A549 (cell line): ENCODE data around the gene TTC33. TPM values are rescaled to one million over a fixed set of nuclear protein-coding genes. Genes with fewer than 3 reads are reported as not detected.

Experiments
- ATAC-seq, 2 experiments: fragments of 200-7000 bp in 1 of 2; fragments of >200 bp in 1 of 2; cut with Nextera tagmentation in 1 of 2; cut with Tn5 transposase in 1 of 2; 3 replicates each; pipeline versions ENCODE4 v1.8.0 to v1.9.1; 2018 to 2020; ENCODE audit warnings: mild to moderate bottlenecking in 1 of 2, moderate library complexity in 1 of 2
- CTCF ChIA-PET: fragments of 300-600 bp; sonication (Branson Sonifier 250); formaldehyde crosslinking; extraction: SDS; loops from one replicate; lab custom pipeline; 2021; ENCODE audit warnings: antibody characterized with exemption, inconsistent platforms; lab: Yijun Ruan, JAX
- POLR2A ChIA-PET: fragments of 350-600 bp; formaldehyde crosslinking; extraction: SDS; loops from one replicate; lab custom pipeline; 2021; ENCODE audit warnings: antibody characterized with exemption, inconsistent platforms; lab: Yijun Ruan, JAX
- DNase-seq, 2 experiments: peaks; one replicate each; pipeline versions ENCODE4 v3.0.0 to v3.0.0-alpha.2; 2011 to 2016; ENCODE audit warnings: low read depth in 1 of 2, low spot score in 1 of 2
- FAIRE-seq: peaks from 2 replicates; lab custom pipeline; 2011; peaks lifted over from hg19 to GRCh38; lab: Jason Lieb, UNC
- H3K27ac ChIP-seq, 2 experiments: fragments of >200 bp; sonication (Bioruptor Twin); formaldehyde crosslinking; 3 replicates each; pipeline ENCODE4 v1.5.1; 2016 to 2017
- H3K4me1 ChIP-seq: fragments of >200 bp; sonication (Bioruptor Twin); formaldehyde crosslinking; 3 replicates; pipeline ENCODE4 v1.6.1; 2016
- H3K4me2 ChIP-seq: fragments of >200 bp; sonication (Bioruptor Twin); formaldehyde crosslinking; 3 replicates; pipeline ENCODE4 v1.6.1; 2016
- H3K4me3 ChIP-seq: fragments of >200 bp; sonication (Bioruptor Twin); formaldehyde crosslinking; 3 replicates; pipeline ENCODE4 v1.5.1; 2016
- H3K9me3 ChIP-seq: fragments of >200 bp; sonication (Bioruptor Twin); formaldehyde crosslinking; 3 replicates; pipeline ENCODE4 v1.6.1; 2016
- CBX2 ChIP-seq: fragments of 200-600 bp; sonication (generic); IDR thresholded peaks from 2 replicates; pipeline ENCODE4 v1.6.1; 2016; ENCODE audit warnings: low read depth, mild to moderate bottlenecking, borderline replicate concordance
- CBX8 ChIP-seq: fragments of 200-600 bp; sonication (generic); IDR thresholded peaks from 2 replicates; pipeline ENCODE4 v1.6.1; 2016
- CHD2 ChIP-seq: fragments of 150-350 bp; IDR thresholded peaks from 2 replicates; pipeline ENCODE4 v1.6.1; 2014; ENCODE audit warnings: low read length; ENCODE audit not compliant: partially characterized antibody
- E2F6 ChIP-seq: IDR thresholded peaks from 2 replicates; pipeline ENCODE4 v1.6.1; 2012; ENCODE audit warnings: low read depth, borderline replicate concordance
- ESRRA ChIP-seq: fragments of 150-350 bp; IDR thresholded peaks from 2 replicates; pipeline ENCODE4 v1.6.1; 2014; ENCODE audit warnings: mild to moderate bottlenecking, low read length, borderline replicate concordance
- FOXS1 ChIP-seq: fragments of 250-450 bp; sonication (Bioruptor Pico); IDR thresholded peaks from 2 replicates; pipeline ENCODE4 v1.5.0; 2020; ENCODE audit warnings: mild to moderate bottlenecking, moderate library complexity
- GATA3 ChIP-seq: IDR thresholded peaks from 2 replicates; pipeline ENCODE4 v1.6.1; 2012; ENCODE audit warnings: borderline replicate concordance
- HOXA7 ChIP-seq: fragments of 250-450 bp; sonication (Bioruptor Pico); IDR thresholded peaks from 2 replicates; pipeline ENCODE4 v1.5.0; 2020; ENCODE audit warnings: mild to moderate bottlenecking, moderate library complexity
- JUN ChIP-seq, 2 experiments: fragments of >200 bp; sonication (Bioruptor Twin); formaldehyde crosslinking; IDR thresholded peaks; 2 replicates in 1 of 2; 3 replicates in 1 of 2; pipeline ENCODE4 v1.6.1; 2016 to 2017
- JUNB ChIP-seq: fragments of >200 bp; sonication (Bioruptor Twin); formaldehyde crosslinking; IDR thresholded peaks from 2 replicates; pipeline ENCODE4 v1.6.1; 2016
- KDM1A ChIP-seq: fragments of 200-600 bp; sonication (generic); IDR thresholded peaks from 2 replicates; pipeline ENCODE4 v1.6.1; 2016; ENCODE audit warnings: low read depth, mild to moderate bottlenecking
- MAX ChIP-seq: IDR thresholded peaks from 2 replicates; pipeline ENCODE4 v1.6.1; 2012
- MYC ChIP-seq: IDR thresholded peaks from 2 replicates; pipeline ENCODE4 v1.6.1; 2012; ENCODE audit warnings: mild to moderate bottlenecking, inconsistent platforms, low read length, improper control_type of control experiment, borderline replicate concordance
- NPAS2 ChIP-seq: fragments of 250-450 bp; sonication (Bioruptor Pico); IDR thresholded peaks from 2 replicates; pipeline ENCODE4 v1.8.0; 2022; ENCODE audit warnings: mild to moderate bottlenecking, moderate library complexity, borderline replicate concordance
- PHF8 ChIP-seq: fragments of 200-600 bp; sonication (generic); IDR thresholded peaks from 2 replicates; pipeline ENCODE4 v1.6.1; 2016; ENCODE audit warnings: low read depth, mild to moderate bottlenecking, antibody characterized with exemption, moderate library complexity, borderline replicate concordance
- POLR2A ChIP-seq: IDR thresholded peaks from 2 replicates; pipeline ENCODE4 v1.6.1; 2012; ENCODE audit warnings: mild to moderate bottlenecking, low read length
- RFX5 ChIP-seq: fragments of 450-650 bp; IDR thresholded peaks from 2 replicates; pipeline ENCODE4 v1.7.1; 2014; ENCODE audit warnings: antibody characterized with exemption, mild to moderate bottlenecking, moderate library complexity
- TFCP2L1 ChIP-seq: fragments of 250-450 bp; sonication (Bioruptor Pico); IDR thresholded peaks from 2 replicates; pipeline ENCODE4 v1.5.0; 2021; ENCODE audit warnings: mild to moderate bottlenecking
- ZC3H11A ChIP-seq: fragments of 450-650 bp; IDR thresholded peaks from 2 replicates; pipeline ENCODE4 v1.6.1; 2014; ENCODE audit warnings: antibody characterized with exemption, mild to moderate bottlenecking
- ZFP36 ChIP-seq: fragments of 450-650 bp; IDR thresholded peaks from 2 replicates; pipeline ENCODE4 v1.6.1; 2014; ENCODE audit warnings: borderline replicate concordance; ENCODE audit not compliant: partially characterized antibody
- ZSCAN20 ChIP-seq: fragments of 250-450 bp; sonication (Bioruptor Pico); IDR thresholded peaks from 2 replicates; pipeline ENCODE4 v1.8.0; 2022; ENCODE audit warnings: mild to moderate bottlenecking, moderate library complexity
- whole genome bisulfite sequencing: methylation state at CpG from one replicate; pipeline ENCODE4 v1.1.6; 2017; ENCODE audit errors: missing lambda C conversion rate; 5-methylcytosine and 5-hydroxymethylcytosine counted together
- polyA plus RNA-seq, 4 experiments: library from polyadenylated mRNA; depleted of rRNA in 3 of 4; stranded (reverse); fragments of >200 nt; fragmentation: RNase III in 1 of 4; extraction: RNeasy Plus Mini Kit Qiagen cat#74134 plus additional on column Dnase treatment in 1 of 4; gene quantifications; 2 replicates in 3 of 4; 3 replicates in 1 of 4; pipeline ENCODE4 v1.2.3, GENCODE V29; 2011 to 2017

TTC33 gene
- polyA plus RNA-seq, 2 of the 4 experiments (the other 2 are of a cell fraction), result 17.1 to 19.8 TPM

GRCh38 chr5:40685193-40685592 is 70.6 kb downstream of the TTC33 start:
- Histone ChIP-seq H3K27ac (no peak overlapping the region), H3K4me1 (peaks cover 27% of the 10 kb centered on the region), H3K4me3 (no peak overlapping the region), H3K9me3 (no peaks in the 10 kb centered on the region), H3K4me2 (no peak overlapping the region)
- CTCF ChIA-PET, result interaction anchor here (0.9 to 5.6 kb wide), 6 partner anchors 174 to 1087 kb away, joined by 3 to 48 read pairs (median 8); no protein-coding TSS in a partner anchor
- POLR2A ChIA-PET, result no interaction called here
- no peak for FAIRE-seq
- TF ChIP-seq GATA3 (peak; percentile 38; the same call in 1 of the 2 replicates), NPAS2 (CRISPR knock-in tag) (no peak)
- DNase-seq, result no peak
- no peak for ATAC-seq

- no peak overlapping the region; the same call in 2 of the 3 replicates for H3K4me2 ChIP-seq
- ChIA-PET POLR2A (no interaction called here), CTCF (interaction anchor here (0.6 to 5.6 kb wide), 7 partner anchors 12 to 1102 kb away, joined by 3 to 48 read pairs (median 4); no protein-coding TSS in a partner anchor)
- H3K4me3 ChIP-seq, result no peak overlapping the region
- ATAC-seq (no peak), DNase-seq (no peak), FAIRE-seq (no peak)
- H3K4me1 ChIP-seq, result peaks cover 9% of the 10 kb centered on the region
- no peak overlapping the region for H3K27ac ChIP-seq
- H3K9me3 ChIP-seq, result no peaks in the 10 kb centered on the region
- 54% methylated on average over 1 of the region's 1 CpG for WGBS
- no peak for TF ChIP-seq JUNB
- no peak for TF ChIP-seq GATA3
- no peak for TF ChIP-seq JUN (IDR thresholded peaks at IDR 0.05)
Observed at GRCh38 chr5:40683305-40683704, 72.5 kb downstream of the TTC33 start.

GRCh38 chr5:40682154-40683017 is 73.4 kb downstream of the TTC33 start:
- Histone ChIP-seq H3K4me3 (no peak overlapping the region), H3K9me3 (no peaks in the 10 kb centered on the region)
- 92% methylated on average over 16 of the region's 16 CpGs for WGBS
- POLR2A ChIA-PET, result no interaction called here
- ATAC-seq, result no peak
- TF ChIP-seq PHF8 (no peak), RFX5 (no peak), JUNB (no peak), ESRRA (no peak), CHD2 (no peak), KDM1A (no peak), ZSCAN20 (CRISPR knock-in tag) (no peak), JUN (IDR thresholded peaks at IDR 0.05) (no peak), E2F6 (no peak), CBX2 (no peak), CBX8 (no peak), ZC3H11A (no peak), MAX (no peak), ZFP36 (no peak), MYC (no peak), HOXA7 (CRISPR knock-in tag) (no peak), TFCP2L1 (CRISPR knock-in tag) (no peak), FOXS1 (CRISPR knock-in tag) (no peak), POLR2A (no peak), GATA3 (no peak)
- TF ChIP-seq, all 56 proteins: peak for 0
- CTCF ChIA-PET, result interaction anchor here (0.7 to 5.6 kb wide), 3 partner anchors 336 to 968 kb away, joined by 3 to 48 read pairs (median 8); no protein-coding TSS in a partner anchor
- no peak overlapping the region for H3K27ac ChIP-seq
- H3K4me2 ChIP-seq, result no peak overlapping the region
- DNase-seq (no peak), FAIRE-seq (no peak)
- peaks cover 11% of the 10 kb centered on the region for H3K4me1 ChIP-seq
